ENCODE measurements around the gene WHRN. TPM values are rescaled to one million over a fixed set of nuclear protein-coding genes. Genes with fewer than 3 reads are reported as not detected.

WHRN gene
- total and polyA plus RNA-seq, 9 of the 15 experiments (the other 6 are each of a cell fraction or from before 2014, with no cell fraction given) = 0.31 to 14.1 (median 3.0) TPM

GRCh38 chr9:114551750-114552685, 46.7 kb upstream of the WHRN start (continued):
- TF ChIP-seq POLR2B (IDR thresholded peaks at IDR 0.05; ENCODE audit: low read depth, partially characterized antibody) (no peak), JUNB (CRISPR knock-in tag; conservative IDR thresholded peaks at IDR 0.05) (peak; percentile 96), ZNF165 (CRISPR knock-in tag; IDR thresholded peaks at IDR 0.05; ENCODE audit: borderline replicate concordance) (no peak), BACH1 (tag; IDR thresholded peaks at IDR 0.05) (peak; percentile 53; the same call in 1 of the 2 replicates), RBM39 (optimal IDR thresholded peaks at IDR 0.05; ENCODE audit: low read depth, low read length) (no peak), ATF7 (IDR thresholded peaks at IDR 0.05) (peak; percentile 82), CREM (IDR thresholded peaks at IDR 0.05; ENCODE audit: low read depth) (peak; percentile 83), BRF1 (IDR thresholded peaks at IDR 0.05; ENCODE audit: borderline replicate concordance, extremely low read depth, insufficient read length) (no peak), SIRT6 (IDR thresholded peaks at IDR 0.05; ENCODE audit: low read depth, low read length) (no peak), MITF (IDR thresholded peaks at IDR 0.05) (peak; percentile 59; the same call in 1 of the 2 replicates), CHCHD3 (CRISPR knock-in tag; IDR thresholded peaks at IDR 0.05) (no peak), ZNF316 (IDR thresholded peaks at IDR 0.05) (peak; percentile 74), TCF7L2 (IDR thresholded peaks at IDR 0.05; ENCODE audit: low read depth, low read length) (no peak), NFE2 (IDR thresholded peaks at IDR 0.05; ENCODE audit: low read depth) (peak; percentile 75), POLR2A (conservative IDR thresholded peaks at IDR 0.05) (no peak), PTTG1 (tag; IDR thresholded peaks at IDR 0.05; ENCODE audit: low read depth) (no peak), SMARCE1 (IDR thresholded peaks at IDR 0.05) (peak; percentile 92), ZNF431 (CRISPR knock-in tag; IDR thresholded peaks at IDR 0.05) (no peak), ESRRA (IDR thresholded peaks at IDR 0.05; ENCODE audit: borderline replicate concordance, low read depth) (no peak)
- TF ChIP-seq, protein P1, sequence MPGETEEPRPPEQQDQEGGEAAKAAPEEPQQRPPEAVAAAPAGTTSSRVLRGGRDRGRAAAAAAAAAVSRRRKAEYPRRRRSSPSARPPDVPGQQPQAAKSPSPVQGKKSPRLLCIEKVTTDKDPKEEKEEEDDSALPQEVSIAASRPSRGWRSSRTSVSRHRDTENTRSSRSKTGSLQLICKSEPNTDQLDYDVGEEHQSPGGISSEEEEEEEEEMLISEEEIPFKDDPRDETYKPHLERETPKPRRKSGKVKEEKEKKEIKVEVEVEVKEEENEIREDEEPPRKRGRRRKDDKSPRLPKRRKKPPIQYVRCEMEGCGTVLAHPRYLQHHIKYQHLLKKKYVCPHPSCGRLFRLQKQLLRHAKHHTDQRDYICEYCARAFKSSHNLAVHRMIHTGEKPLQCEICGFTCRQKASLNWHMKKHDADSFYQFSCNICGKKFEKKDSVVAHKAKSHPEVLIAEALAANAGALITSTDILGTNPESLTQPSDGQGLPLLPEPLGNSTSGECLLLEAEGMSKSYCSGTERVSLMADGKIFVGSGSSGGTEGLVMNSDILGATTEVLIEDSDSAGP (CRISPR knock-in tag; IDR thresholded peaks at IDR 0.05) = no peak
- TF ChIP-seq, protein P2, sequence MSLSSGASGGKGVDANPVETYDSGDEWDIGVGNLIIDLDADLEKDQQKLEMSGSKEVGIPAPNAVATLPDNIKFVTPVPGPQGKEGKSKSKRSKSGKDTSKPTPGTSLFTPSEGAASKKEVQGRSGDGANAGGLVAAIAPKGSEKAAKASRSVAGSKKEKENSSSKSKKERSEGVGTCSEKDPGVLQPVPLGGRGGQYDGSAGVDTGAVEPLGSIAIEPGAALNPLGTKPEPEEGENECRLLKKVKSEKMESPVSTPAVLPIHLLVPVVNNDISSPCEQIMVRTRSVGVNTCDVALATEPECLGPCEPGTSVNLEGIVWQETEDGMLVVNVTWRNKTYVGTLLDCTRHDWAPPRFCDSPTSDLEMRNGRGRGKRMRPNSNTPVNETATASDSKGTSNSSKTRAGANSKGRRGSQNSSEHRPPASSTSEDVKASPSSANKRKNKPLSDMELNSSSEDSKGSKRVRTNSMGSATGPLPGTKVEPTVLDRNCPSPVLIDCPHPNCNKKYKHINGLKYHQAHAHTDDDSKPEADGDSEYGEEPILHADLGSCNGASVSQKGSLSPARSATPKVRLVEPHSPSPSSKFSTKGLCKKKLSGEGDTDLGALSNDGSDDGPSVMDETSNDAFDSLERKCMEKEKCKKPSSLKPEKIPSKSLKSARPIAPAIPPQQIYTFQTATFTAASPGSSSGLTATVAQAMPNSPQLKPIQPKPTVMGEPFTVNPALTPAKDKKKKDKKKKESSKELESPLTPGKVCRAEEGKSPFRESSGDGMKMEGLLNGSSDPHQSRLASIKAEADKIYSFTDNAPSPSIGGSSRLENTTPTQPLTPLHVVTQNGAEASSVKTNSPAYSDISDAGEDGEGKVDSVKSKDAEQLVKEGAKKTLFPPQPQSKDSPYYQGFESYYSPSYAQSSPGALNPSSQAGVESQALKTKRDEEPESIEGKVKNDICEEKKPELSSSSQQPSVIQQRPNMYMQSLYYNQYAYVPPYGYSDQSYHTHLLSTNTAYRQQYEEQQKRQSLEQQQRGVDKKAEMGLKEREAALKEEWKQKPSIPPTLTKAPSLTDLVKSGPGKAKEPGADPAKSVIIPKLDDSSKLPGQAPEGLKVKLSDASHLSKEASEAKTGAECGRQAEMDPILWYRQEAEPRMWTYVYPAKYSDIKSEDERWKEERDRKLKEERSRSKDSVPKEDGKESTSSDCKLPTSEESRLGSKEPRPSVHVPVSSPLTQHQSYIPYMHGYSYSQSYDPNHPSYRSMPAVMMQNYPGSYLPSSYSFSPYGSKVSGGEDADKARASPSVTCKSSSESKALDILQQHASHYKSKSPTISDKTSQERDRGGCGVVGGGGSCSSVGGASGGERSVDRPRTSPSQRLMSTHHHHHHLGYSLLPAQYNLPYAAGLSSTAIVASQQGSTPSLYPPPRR (CRISPR knock-in tag; IDR thresholded peaks at IDR 0.05; ENCODE audit: borderline replicate concordance) = 0 out of 2 replicates have a peak, but pooled peaks have one; percentile 45

Measured in K562 (cell line).